NCI-H526 (cell line): ENCODE measurements around the gene CHMP5.
A peak's percentile ranks its signal among the peaks of the same experiment; 100 is the strongest.
"Not testable (repeated sequence)": the region's sequence is repeated elsewhere in the genome, so short reads cannot be mapped to it uniquely, and the experiment has no call there.

ENCODE experiments used
- DNase-seq, 2 experiments: peaks; one replicate each; lab custom pipeline; 2025; lab: John Stamatoyannopoulos, UW

The CHMP5 gene

DNA sequence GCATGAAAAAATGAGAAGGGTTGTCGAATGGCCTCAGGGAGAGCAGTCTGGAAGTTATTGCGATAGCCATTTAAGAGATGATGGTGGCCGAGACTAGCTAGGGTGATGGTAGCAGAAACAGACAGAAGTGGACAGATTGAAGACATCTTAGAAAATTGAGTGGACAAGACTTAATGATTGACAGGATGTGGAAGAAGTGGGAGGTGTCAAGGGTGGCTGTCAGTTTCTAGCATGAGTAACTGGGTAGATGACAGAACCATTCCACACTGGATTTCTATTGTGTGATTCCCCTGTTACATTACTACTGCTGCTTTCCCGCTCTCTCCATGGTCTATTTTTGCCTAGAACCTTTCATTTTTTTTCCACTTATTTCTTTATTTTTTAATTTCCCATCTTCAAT, 12.6 kb downstream of the CHMP5 start:
- DNase-seq = no peak

DNA sequence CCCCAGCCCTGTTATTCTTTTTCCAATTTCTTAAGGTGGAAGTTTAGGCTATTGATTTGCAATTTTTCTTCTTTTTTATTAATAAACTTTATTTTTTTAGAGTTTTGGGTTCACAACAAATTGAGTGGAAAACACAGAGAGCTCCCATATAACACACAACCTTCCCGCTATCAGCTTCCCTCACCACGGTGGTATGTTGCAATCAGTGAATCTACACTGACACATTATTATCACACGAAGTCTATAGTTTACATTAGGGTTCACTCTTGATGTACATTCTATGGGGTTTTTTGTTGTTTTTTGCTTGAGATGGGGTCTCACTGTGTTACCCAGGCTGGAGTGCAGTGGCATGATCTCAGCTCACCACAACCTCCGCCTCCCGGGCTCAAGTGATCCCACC, 20.7 kb downstream of the CHMP5 start:
- DNase-seq = no peak

DNA sequence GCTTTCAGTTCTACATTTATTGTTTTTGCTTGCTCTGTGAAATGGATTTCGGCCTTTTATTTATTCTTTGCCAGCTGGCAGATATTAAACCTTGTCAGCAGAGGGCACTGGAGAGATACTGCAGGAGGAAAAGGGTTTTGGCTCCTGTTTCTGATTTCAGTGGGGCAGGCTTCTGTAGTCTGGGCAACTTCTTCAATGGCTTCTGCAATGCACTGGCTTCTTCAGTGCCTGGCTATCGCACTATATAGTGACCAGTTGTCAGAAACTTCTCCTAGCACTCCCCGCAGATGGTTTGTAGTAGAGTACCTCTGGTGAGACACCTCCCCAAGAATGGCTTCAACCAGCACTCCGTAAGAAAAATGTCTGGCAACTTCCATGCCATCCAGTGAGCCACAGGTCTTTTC, 22.2 kb downstream of the CHMP5 start:
- DNase-seq = peak; percentile 10 to 57

DNA sequence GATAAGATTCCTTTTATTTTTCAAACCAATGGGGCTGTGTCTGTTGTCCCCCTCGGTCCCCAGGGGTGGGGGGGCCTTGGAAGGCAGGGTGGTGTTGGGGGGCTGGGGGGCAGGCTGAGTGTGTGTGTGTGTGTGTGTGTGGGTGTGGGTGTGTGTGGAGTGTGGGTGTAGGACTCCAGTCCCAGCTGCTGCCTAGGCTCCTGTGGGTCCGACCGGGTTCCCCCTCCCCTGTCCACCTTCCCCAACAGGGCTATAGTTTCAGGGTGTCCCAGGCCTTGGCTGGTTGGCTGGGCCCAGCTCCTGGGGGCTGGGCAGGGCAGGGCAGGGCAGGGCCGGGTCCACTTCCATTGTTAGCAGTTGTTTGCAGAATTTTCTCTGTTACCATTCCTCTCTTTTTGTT, 23.4 kb downstream of the CHMP5 start:
- DNase-seq = no peak

DNA sequence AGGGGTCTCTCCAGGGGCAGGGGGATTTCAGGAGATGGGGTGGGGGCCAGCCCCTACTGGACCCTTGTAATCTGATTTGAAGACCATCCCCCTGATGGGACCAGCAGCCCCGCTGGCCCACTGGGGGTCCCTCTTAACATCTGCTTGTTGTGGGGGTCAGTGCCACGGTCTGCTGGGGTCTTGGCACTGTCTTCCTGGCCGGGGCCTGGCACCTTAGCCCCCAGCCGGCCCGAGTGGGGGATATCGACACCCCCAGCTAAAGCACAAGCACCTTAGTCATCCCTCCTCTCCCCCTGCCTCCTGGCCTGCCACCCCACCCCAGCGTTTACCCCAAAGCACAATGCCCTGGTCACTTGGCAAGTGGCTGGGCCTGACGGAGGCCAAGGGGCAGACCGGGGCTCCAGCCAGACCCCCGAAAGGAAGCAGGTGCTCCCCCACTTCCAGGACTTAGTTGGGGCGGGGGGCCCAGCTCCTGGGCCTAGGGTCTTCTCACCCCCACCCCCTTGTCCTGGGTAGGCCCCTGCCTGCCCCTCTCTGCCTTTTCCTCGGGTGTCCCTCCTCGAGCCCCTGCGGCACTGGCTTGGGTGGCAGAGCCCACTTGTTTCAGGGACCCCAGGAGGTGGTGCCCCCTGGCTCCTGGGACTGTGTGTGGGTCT, 24.1 kb downstream of the CHMP5 start:
- DNase-seq = no peak

DNA sequence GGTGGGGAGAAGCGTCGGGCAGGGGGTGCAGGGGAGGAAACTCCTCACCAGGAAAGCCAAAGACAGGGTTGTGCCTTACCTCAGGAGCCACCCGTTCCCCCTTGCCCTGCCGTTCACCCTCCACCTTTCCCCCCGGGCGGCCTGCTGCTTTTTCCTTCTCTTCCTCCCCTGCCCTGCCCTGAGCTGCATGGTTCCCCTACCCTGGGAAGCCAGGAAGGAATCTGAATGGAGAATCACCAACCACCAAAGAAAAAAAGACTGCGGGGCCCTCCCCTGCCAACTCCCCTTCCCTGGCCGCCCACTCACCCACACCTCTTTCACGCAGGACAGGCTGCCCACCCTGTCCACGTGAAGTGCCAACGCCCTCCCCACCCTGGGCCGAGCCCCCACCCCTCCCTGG, 24.6 kb downstream of the CHMP5 start:
- DNase-seq = no peak

DNA sequence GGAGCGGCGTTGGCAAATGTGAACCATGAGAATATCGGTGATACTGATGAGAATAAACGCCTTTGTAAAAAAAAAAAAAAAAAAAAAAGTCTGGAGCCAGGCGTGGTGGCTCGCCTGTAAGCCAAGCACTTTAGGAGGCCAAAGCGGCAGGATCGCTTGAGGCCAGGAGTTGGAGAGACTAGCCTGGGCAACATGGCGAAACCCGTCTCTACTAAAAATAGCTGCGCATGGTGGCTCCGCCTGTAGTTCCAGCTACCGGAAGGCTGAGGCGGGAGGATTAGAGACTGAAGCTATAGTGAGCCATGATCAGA, 25.0 kb downstream of the CHMP5 start:
- no peak for DNase-seq

DNA sequence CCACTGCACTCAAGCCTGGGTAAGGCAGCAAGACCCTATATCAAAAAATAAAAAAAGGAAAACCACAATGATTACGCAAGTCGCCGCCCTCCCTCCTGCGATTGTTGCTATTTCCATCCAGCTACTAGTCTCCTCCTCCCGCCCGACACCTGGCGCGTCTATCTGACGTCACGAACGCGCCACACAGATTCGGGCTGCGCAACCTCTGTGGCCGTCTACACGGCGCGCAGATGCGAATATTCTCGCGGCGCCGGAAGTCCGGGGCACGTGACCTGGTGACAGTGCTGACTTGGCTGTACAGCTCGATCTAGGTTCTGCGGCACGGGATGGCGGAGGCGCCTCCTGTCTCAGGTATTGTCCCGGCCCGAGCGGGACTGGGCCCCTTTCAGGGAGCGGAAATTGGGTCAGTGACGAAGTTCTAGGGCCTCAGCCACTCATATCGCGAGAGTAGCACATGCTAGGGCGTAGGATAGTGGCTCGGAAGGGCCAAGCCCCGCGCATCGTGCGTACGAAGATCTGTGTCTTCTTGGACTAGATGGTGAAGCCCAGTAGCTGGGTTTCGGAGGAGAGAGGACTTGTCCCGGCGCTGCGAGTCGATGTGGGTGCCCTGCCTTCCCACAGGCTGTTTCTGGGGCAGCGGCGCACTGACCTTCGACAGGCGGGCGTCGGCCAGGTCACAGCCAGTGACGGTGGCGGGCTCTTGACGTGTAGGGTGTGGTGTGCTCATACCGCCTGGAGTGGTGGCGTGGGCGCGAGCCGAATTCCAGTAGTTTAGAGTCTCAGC, 25.6 kb downstream of the CHMP5 start, which contains the start of gene NFX1:
NFX1 (plus strand) TSS at position 270 of the 784 bp plus-strand sequence; CDS start at position 327, 57 bp downstream.
- DNase-seq = peak; percentile 94 to 98

DNA sequence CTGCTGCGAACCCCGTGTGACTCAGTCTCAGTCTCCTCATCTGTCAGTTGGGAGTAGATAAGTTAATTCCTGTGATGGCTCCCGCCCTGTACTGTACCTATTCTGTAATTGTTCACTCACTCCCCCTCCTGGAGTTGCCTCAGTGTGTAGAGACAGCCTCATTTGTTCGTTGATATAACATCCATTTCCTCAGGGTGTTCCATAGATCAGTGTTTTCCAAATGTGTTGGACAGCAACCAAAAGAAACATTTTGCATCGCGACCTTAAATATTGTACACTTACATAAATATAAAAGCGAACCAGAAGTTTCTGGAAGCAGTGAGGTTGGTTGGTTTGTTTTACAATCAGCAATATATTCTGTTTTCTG, 26.2 kb downstream of the CHMP5 start:
- DNase-seq = no peak

DNA sequence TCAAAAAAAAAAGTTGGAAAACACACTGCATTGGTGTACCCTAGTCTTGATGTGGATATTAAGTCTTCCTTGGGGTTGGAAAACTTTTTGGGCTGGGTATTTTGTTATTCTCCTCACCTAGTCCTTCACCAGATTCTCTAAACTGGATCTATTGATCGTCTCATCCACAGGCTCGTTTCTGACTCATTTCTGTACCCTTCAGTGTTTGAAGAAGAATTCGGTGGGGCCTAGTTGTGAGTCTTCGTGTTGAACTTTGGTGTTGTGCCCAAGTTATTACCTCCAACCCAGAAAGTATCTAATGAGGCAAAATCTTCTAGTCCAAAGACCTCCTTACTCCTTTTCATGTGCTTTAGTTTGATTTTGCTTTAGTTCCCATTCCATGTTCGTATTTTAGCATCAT, 27.1 kb downstream of the CHMP5 start:
- DNase-seq = no peak

DNA sequence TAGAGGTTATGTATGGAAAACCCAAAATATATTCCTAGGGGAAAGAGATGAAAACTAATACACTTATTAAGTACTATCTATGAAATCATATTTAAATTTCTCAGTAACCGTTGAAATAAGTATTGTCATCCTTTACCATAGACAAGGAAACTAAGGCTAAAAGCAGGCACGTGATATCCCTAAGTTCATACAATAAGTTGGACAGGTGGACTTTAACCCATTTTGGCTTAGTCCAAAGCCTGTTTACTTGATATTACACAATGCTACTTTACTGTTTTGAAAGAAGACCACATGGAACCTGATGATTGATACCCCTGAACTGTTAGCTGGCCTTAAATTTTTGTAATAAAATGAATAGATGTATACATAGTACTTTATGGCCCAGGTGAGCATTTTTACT, 28.9 kb downstream of the CHMP5 start:
- no peak for DNase-seq

DNA sequence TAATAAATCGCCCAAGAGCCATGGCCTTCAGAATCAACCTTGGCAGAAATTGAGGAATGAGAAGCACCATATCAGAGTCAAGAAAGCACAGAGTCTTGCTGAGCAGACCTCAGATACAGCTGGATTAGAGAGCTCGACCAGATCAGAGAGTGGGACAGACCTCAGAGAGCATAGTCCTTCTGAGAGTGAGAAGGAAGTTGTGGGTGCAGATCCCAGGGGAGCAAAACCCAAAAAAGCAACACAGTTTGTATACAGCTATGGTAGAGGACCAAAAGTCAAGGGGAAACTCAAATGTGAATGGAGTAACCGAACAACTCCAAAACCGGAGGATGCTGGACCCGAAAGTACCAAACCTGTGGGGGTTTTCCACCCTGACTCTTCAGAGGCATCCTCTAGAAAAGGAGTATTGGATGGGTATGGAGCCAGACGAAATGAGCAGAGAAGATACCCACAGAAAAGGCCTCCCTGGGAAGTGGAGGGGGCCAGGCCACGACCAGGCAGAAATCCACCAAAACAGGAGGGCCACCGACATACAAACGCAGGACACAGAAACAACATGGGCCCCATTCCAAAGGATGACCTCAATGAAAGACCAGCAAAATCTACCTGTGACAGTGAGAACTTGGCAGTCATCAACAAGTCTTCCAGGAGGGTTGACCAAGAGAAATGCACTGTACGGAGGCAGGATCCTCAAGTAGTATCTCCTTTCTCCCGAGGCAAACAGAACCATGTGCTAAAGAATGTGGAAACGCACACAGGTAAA, 30.0 kb downstream of the CHMP5 start:
- DNase-seq = no peak

DNA sequence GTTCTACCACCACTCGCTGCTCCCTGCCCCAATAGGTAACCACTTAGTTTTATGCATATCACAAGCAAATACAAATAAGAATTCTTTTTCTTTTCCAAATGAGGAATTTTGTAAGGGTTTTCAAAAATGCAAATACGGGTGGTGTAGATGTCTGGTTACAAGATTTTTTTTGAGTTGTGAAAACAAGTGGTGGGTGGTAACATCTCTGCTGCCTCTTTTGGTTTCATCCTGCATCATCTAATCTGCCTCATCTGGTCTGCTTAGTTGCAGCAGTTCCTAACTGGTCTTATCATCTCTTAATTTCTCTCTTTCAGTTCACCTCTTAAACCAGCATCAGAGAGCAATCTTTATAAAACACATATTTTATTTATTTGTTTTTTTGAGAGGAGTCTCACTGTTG, 30.7 kb downstream of the CHMP5 start:
- DNase-seq = no peak

DNA sequence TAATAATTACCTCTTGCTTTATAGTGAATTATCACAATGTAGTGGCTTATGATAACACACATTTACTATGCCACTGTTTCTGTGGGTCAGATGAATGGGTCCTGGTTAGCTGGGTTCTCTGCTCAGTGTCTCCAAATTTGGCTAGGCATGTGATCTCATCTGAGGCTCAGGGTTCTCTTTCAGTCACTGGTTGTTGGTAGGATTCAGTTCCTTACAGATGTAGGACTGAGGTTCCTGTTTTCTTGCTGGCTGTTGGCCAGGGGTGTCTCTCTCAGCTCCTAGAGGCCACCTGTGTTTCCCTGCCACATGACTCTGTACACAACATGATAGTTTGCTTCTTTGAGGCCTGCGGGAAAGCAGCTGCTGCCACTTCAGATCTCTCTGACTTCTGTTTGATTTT, 32.6 kb downstream of the CHMP5 start:
- no peak for DNase-seq

DNA sequence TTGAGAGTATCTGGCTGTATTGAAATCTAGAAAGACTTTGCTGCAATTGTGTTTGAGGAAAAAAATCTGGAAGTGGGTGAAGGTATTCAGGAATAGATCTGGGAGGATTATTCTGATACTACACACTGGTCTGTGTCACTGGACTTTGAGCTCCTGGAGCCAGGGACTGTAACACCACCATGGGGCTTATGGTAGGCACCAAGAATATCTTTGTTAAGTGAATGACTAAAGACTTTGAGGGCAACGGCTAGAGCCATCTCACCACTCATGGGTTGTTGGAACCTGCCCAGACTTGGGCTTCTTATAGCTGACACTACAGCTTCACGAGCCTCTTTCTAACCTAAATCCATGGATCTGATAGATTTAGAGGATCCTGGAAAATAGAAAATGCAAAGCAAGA, 35.7 kb downstream of the CHMP5 start:
- no peak for DNase-seq

DNA sequence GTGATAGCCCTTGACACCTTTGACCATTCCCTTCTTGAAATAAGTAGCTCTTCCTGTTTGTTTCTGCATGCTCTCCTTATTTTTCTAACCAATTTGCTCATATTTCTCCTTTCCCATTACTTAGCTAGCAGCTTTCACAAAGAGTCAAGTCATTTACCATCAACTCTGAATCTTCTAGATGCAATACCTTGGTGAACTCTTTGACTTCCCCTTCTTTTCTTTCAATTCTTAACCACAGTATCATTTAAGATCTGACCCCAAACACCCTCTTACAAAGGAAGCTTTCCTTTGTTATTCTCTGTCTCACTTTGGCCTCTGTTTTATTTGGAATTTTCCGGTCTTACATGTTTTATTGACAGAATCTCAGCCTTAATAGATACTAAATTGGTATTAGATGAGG, 39.5 kb downstream of the CHMP5 start:
- DNase-seq = no peak

DNA sequence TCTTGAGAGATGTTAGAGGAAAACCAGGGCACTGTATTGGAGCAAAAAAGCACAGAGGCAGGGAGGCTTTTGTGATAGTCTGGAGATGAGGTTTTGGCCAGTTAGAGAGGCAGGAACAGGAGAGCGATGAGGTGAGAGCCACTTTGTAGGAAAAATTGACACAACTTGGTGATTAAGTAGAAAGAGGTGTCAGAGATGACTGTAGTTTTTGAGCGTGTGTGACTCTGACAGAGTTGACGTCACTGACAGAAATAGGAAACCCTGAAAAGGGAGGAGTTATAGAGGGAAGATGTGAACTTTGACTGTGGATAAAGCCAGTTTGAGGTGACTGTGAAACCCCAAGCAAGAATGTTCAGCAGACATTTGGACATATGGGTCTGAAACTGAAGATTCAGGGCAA, 41.2 kb downstream of the CHMP5 start:
- DNase-seq = no peak

DNA sequence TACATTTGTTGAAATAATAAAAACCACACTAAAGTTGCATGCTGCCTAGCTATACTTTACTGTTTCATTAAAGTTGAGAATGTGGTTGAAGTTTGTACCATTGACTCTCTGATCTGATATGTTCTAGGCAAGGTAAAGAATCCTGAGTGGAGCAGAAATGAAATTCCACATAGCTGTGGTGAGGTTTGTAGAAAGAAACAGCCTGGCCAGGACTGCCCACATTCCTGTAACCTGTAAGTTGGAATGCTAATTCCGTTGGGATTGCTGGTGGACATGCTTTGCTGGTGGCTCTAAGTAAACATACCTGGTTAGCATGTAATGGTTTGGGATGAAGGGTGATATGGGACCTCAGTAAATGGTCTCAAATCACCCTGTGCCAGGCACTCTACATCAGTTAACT, 42.2 kb downstream of the CHMP5 start:
- DNase-seq = no peak

DNA sequence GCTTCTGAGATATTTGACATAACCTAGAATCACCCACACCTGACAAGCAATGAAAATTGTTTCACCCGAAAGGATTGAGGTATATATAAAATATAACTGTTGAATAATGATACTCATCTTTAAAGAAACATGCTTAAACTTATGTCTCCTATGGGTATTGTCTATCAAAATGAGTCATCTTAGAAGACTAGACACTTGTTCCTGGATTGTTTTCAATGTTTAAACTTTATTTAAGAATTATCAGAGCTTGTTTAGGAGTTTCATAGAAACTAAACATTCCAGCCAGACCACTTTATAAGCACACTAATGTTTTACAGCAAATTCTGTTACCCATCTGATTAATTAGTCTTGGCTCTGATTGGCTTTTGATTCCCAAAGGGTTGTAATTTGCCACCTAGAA, 45.1 kb downstream of the CHMP5 start:
- no peak for DNase-seq

DNA sequence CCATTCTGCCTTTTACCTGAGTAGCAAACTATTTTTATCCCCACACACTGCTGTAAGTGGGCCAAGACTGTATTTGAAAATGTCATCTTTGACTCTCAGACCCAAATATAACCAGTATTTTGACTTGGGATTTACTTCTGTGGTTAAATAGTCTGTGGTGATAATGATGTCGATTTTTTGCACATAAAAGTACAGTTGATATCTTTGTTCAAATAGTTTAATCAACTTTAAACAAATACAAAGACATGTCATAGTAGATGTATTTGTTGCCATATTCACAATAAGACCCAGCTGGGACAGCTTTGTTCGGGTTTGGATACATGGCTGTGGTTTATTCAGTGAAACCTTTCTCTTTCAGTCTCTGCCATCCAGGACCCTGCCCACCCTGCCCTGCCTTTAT, 45.9 kb downstream of the CHMP5 start:
- DNase-seq = no peak

DNA sequence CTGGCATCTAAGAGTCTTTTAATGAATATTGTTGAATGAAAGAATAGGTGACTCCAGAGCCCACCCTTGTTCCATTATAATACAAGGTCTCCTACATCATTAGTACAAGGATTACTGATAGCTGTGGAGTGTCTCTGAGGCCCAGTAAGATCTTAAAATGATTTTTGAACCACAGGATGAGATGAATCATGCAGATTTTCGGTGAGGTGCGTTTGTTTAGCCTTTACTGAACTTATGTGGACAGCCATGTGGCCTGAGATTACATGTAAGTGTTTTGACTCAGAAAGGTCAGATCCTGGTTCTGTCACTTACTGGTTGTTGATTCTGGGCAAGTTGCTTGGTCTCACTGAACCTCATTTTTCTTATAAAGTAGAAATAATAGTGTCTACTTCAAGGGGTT, 47.1 kb downstream of the CHMP5 start:
- DNase-seq = no peak

DNA sequence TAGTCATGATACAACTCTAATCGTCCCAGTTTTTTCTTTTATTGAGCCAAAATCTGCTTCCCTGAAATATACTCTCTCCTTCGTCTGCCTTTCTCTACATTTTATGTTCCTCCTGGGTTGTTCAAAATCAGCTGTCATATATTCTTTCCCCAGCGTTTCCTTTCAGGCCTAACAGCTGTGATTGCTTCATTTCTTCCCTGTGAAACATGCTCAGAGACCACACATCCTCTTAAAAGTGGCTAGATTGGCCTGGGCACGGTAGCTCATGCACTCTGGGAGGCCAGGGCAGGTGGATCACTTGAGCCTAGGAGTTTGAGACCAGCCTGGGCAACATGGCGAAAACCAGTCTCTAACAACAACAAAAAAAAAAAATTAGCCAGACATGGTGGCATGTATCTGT, 50.5 kb downstream of the CHMP5 start:
- no peak for DNase-seq

DNA sequence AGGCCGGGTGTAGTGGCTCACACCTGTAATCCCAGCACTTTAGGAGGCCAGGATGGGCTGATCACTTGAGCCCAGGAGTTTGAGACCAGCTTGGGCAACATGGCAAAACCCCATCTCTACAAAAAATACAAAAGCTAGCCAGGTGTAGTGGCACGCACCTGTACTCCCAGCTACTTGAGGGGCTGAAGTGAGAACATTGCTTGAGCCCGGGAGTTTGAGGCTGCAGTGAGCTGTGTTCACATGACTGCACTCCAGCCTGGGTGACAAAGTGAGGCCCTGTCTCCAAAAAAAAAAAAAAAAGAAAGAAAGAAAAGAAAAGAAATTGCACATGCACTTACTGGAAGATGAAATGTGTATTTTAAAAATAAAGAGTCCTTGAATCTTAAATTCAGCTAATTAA, 52.3 kb downstream of the CHMP5 start:
- DNase-seq = not testable (repeated sequence)
